ENCODE data around the gene HMCN1.

DNA sequence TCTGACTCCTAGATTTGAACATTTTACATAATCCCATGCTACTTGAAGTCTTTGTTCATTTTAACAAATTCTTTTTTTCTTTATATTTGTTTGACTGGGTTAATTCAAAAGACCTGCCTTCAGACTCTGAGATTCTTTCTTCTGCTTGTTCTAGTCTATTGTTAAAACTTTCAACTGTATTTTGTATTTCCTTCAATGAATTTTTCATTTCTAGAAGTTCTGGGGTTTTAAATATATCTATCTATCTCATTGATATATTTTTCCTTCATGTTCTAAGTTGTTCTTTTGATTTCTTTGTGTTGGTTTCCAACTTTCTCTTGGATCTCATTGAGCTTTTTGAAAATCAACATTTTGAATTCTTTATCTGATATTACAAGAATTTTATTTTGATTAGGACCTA, 64.3 kb downstream of the HMCN1 start:
- TF ChIP-seq EP300 (IDR thresholded peaks at IDR 0.05) (no peak), POLR2AphosphoS5 (IDR thresholded peaks at IDR 0.05) (no peak)
- TF ChIP-seq, protein P1, sequence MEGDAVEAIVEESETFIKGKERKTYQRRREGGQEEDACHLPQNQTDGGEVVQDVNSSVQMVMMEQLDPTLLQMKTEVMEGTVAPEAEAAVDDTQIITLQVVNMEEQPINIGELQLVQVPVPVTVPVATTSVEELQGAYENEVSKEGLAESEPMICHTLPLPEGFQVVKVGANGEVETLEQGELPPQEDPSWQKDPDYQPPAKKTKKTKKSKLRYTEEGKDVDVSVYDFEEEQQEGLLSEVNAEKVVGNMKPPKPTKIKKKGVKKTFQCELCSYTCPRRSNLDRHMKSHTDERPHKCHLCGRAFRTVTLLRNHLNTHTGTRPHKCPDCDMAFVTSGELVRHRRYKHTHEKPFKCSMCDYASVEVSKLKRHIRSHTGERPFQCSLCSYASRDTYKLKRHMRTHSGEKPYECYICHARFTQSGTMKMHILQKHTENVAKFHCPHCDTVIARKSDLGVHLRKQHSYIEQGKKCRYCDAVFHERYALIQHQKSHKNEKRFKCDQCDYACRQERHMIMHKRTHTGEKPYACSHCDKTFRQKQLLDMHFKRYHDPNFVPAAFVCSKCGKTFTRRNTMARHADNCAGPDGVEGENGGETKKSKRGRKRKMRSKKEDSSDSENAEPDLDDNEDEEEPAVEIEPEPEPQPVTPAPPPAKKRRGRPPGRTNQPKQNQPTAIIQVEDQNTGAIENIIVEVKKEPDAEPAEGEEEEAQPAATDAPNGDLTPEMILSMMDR (IDR thresholded peaks at IDR 0.05), result no peak

All from upper lobe of left lung (tissue), 4 donors.